SU-DHL-6 (cell line): ENCODE results near the gene PTCRA.
A peak's percentile ranks its signal among the peaks of the same experiment; 100 is the strongest.
"Not testable (repeated sequence)": the region's sequence is repeated elsewhere in the genome, so short reads cannot be mapped to it uniquely, and the experiment has no call there.

Experiments
- H2AFZ ChIP-seq: fragments of 200-600 bp; sonication (generic); 2 replicates; pipeline ENCODE4 v1.6.1; 2014; ENCODE audit warnings: low read depth, mild to moderate bottlenecking, moderate library complexity, mixed read lengths, antibody characterized with exemption, low read length; ENCODE audit not compliant: severe bottlenecking
- H3F3A ChIP-seq: fragments of 200-600 bp; shearing (Covaris generic); 2 replicates; pipeline ENCODE4 v1.6.0; 2016; ENCODE audit warnings: antibody characterized with exemption, mild to moderate bottlenecking; ENCODE audit not compliant: insufficient read depth
- H3K27ac ChIP-seq: fragments of 200-600 bp; sonication (generic); 2 replicates; pipeline ENCODE4 v1.5.1; 2016; ENCODE audit warnings: low read depth, mild to moderate bottlenecking, low read length, moderate library complexity, mixed read lengths
- H3K27me3 ChIP-seq: fragments of 200-600 bp; sonication (generic), shearing (Covaris generic); 2 replicates; pipeline ENCODE4 v1.6.0; 2014; ENCODE audit warnings: mild to moderate bottlenecking, low read length
- H3K36me3 ChIP-seq: fragments of 200-600 bp; sonication (generic); 2 replicates; pipeline ENCODE4 v1.6.1; 2014; ENCODE audit warnings: mild to moderate bottlenecking, low read length, mixed read lengths
- H3K4me2 ChIP-seq: fragments of 300-600, 200-600 bp; shearing (Covaris generic), sonication (generic); 2 replicates; pipeline ENCODE4 v1.6.0; 2014; ENCODE audit warnings: low read length, low read depth, mild to moderate bottlenecking; ENCODE audit not compliant: poor library complexity, severe bottlenecking
- H3K4me3 ChIP-seq: fragments of 200-600 bp; sonication (generic); 2 replicates; pipeline ENCODE4 v1.5.1; 2014; ENCODE audit warnings: antibody characterized with exemption, low read length, mild to moderate bottlenecking, mixed read lengths; ENCODE audit not compliant: insufficient read depth, poor library complexity, severe bottlenecking
- H3K79me2 ChIP-seq: fragments of 200-600 bp; sonication (generic); 2 replicates; pipeline ENCODE4 v1.6.1; 2014; ENCODE audit warnings: mild to moderate bottlenecking, low read length, moderate library complexity; ENCODE audit not compliant: insufficient read depth
- H3K9ac ChIP-seq: fragments of 200-600 bp; sonication (generic); 2 replicates; pipeline ENCODE4 v1.7.0; 2014; ENCODE audit warnings: mild to moderate bottlenecking, low read length
- H3K9me2 ChIP-seq: fragments of 200-600 bp; sonication (generic); replicated peaks from 2 replicates; pipeline ENCODE4 v1.6.1; 2014; ENCODE audit warnings: low read length; ENCODE audit not compliant: insufficient read depth
- H3K9me3 ChIP-seq: fragments of 200-600 bp; sonication (generic); 2 replicates; pipeline ENCODE4 v1.6.1; 2014; ENCODE audit warnings: low read length, mixed read lengths; ENCODE audit not compliant: insufficient read depth
- H4K20me1 ChIP-seq: fragments of 200-600 bp; sonication (generic); 2 replicates; pipeline ENCODE4 v1.6.1; 2014; ENCODE audit warnings: low read depth, mild to moderate bottlenecking, antibody characterized with exemption, low read length, moderate library complexity, mixed read lengths
- EZH2phosphoT487 ChIP-seq: fragments of 200-600 bp; sonication (generic), shearing (Covaris generic); conservative IDR thresholded peaks from 2 replicates; pipeline ENCODE4 v1.6.1; 2018; ENCODE audit warnings: mild to moderate bottlenecking, antibody characterized with exemption, low read length, moderate library complexity, mixed read lengths
- TF ChIP-seq, protein P1 (sequence below): fragments of 200-600 bp; sonication (generic); IDR thresholded peaks from one replicate; pipeline ENCODE4 v1.5.1; 2017; ENCODE audit warnings: antibody characterized with exemption, mild to moderate bottlenecking, low read length, moderate library complexity; ENCODE audit not compliant: insufficient read depth, poor library complexity, severe bottlenecking

Gene PTCRA

DNA sequence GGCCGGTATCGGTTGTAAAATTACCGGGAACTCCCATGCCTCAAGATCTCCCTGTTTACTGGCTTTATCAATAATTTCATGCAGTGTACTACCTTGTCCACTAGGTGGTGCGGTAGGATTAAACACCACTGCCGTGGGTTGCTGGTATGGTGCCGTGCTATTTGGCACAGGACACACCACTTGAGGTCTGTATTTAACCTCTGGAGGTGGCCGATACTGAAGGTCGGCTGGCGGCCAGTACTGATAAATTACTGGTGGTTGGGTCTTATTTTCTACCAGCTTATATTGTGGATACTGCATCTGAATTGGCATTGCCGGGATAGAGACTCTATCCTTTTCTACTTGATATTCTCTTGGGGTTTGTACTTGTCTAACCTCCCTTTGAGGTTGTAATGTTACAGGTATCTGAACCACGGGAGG is 14.3 kb upstream of the PTCRA start:
- Histone ChIP-seq H3K9me2 (no peaks in the 10 kb centered on the region), H3K4me3 (no peak overlapping the region), H3K9me3 (no peaks in the 10 kb centered on the region), H4K20me1 (no peaks in the 10 kb centered on the region), H3K27me3 (no peaks in the 10 kb centered on the region), H3K4me2 (no peak overlapping the region), H3K27ac (no peak overlapping the region), H3K36me3 (no peaks in the 10 kb centered on the region), H3F3A (no peaks in the 10 kb centered on the region), H3K9ac (no peak overlapping the region), H3K79me2 (no peaks in the 10 kb centered on the region), H2AFZ (no peak overlapping the region)
- TF ChIP-seq, protein P1, sequence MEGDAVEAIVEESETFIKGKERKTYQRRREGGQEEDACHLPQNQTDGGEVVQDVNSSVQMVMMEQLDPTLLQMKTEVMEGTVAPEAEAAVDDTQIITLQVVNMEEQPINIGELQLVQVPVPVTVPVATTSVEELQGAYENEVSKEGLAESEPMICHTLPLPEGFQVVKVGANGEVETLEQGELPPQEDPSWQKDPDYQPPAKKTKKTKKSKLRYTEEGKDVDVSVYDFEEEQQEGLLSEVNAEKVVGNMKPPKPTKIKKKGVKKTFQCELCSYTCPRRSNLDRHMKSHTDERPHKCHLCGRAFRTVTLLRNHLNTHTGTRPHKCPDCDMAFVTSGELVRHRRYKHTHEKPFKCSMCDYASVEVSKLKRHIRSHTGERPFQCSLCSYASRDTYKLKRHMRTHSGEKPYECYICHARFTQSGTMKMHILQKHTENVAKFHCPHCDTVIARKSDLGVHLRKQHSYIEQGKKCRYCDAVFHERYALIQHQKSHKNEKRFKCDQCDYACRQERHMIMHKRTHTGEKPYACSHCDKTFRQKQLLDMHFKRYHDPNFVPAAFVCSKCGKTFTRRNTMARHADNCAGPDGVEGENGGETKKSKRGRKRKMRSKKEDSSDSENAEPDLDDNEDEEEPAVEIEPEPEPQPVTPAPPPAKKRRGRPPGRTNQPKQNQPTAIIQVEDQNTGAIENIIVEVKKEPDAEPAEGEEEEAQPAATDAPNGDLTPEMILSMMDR, result peak; percentile 92
- no peak for TF ChIP-seq EZH2phosphoT487

DNA sequence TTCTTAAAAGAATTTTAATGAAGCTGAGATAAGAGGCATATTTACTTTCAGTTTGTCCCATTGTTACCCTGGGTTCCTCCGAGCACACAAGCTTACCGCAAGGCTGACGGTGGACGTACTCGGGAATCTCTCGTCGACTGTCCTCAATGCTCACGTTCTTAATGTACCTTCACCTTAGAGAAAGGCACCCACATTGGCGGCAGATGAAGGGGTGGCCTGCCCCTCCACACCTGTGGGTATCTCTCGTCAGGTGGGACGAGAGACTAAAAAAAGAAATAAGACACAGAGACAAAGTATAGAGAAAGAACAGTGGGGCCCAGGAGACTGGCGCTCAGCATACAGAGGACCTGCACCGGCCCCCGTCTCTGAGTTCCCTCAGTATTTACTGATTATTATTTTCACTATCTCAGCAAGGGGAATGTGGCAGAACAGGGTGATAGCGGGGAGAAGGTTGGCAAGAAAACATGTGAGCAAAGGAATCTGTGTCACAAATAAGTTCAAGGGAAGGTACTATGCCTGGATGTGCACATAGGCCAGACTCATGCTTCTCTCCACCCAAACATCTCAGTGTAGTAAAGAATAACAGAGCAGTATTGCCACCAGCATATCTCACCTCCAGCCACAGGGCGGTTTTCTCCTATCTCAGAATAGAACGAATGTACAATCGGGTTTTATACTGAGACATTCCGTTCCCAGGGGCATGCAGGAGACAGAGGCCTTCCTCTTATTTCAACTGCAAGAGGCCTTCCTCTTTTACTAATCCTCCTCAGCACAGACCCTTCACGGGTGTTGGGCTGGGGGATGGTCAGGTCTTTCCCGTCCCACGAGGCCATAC is 13.2 kb upstream of the PTCRA start:
- H3K4me3 ChIP-seq, H3K9me2 ChIP-seq, H3K4me2 ChIP-seq, H3K9me3 ChIP-seq, H3K36me3 ChIP-seq, H3K27me3 ChIP-seq, H3K27ac ChIP-seq, H2AFZ ChIP-seq, H4K20me1 ChIP-seq, H3K9ac ChIP-seq, H3F3A ChIP-seq, H3K79me2 ChIP-seq: not testable (repeated sequence)

DNA sequence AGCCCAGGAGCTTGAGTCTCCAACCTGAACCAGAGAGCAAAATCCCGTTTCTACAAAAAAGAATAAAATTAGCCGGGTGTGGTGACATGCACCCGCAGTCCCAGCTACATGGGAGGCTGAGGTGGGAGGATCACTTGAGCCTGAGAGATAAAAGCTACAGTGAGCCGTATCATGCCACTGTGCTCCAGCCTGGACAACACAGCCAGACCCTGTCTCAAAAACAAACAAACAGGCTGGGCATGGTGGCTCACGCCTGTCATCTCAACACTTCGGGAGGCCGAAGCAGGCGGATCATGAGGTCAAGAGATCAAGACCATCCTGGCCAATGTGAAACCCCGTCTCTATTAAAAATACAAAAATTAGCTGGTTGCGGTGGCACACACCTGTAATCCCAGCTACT is 11.4 kb upstream of the PTCRA start:
- H3K4me2 ChIP-seq, result no peak overlapping the region
- TF ChIP-seq, protein P1, result no peak
- no peak for TF ChIP-seq EZH2phosphoT487
- no peak overlapping the region for H3K27ac ChIP-seq
- H3K9ac ChIP-seq, result no peak overlapping the region
- no peaks in the 10 kb centered on the region for H3K27me3 ChIP-seq
- no peaks in the 10 kb centered on the region for H3F3A ChIP-seq
- H3K9me2 ChIP-seq, result no peaks in the 10 kb centered on the region
- H2AFZ ChIP-seq, result no peak overlapping the region
- no peaks in the 10 kb centered on the region for H3K79me2 ChIP-seq
- no peak overlapping the region for H3K4me3 ChIP-seq
- no peaks in the 10 kb centered on the region for H3K36me3 ChIP-seq
- no peaks in the 10 kb centered on the region for H3K9me3 ChIP-seq
- H4K20me1 ChIP-seq, result no peaks in the 10 kb centered on the region

DNA sequence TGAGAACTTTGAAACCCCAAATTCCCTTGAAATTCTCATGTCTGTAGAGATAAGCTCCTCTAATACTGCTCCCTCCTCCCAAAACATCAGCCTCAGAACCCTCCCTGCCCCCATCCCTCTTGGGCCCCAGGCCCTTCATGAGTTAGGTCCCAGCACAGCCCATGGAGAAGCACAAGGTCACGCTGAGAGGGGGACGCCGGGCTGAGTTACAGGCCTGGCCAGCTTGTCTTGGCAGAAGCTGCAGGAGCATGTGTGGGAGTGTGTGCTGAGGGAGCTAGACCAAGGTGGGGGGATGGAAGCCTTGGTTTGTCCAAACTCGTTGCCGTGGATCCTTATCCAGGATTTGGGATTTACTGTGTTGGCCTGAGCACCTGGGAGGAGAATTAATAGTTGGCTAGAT is 8.5 kb upstream of the PTCRA start:
- no peak overlapping the region for H3K9ac ChIP-seq
- no peak overlapping the region for H3K4me2 ChIP-seq
- no peak overlapping the region for H3K4me3 ChIP-seq
- H3K27ac ChIP-seq, result no peak overlapping the region
- TF ChIP-seq, protein P1, result no peak
- TF ChIP-seq EZH2phosphoT487, result no peak
- no peaks in the 10 kb centered on the region for H3K9me3 ChIP-seq
- no peak overlapping the region for H2AFZ ChIP-seq
- H3K27me3 ChIP-seq, result no peaks in the 10 kb centered on the region
- no peaks in the 10 kb centered on the region for H3F3A ChIP-seq
- H3K36me3 ChIP-seq, result no peaks in the 10 kb centered on the region
- H3K79me2 ChIP-seq, result no peaks in the 10 kb centered on the region
- no peaks in the 10 kb centered on the region for H4K20me1 ChIP-seq
- H3K9me2 ChIP-seq, result no peaks in the 10 kb centered on the region
